Duodenal mucosa (tissue), 2 donors: ENCODE results near the gene TSPAN1.
A peak's percentile ranks its signal among the peaks of the same experiment; 100 is the strongest.

Experiments
- H3K27ac ChIP-seq: one replicate; pipeline ENCODE4 v1.7.0; 2013; ENCODE audit warnings: low read depth, low read length
- H3K27me3 ChIP-seq, 2 donors: one replicate each; pipeline ENCODE4 v1.7.0; 2013; ENCODE audit warnings: low read length in 2 of 2, control low read depth in 1 of 2; ENCODE audit not compliant: insufficient read depth in 2 of 2, control insufficient read depth in 1 of 2
- H3K36me3 ChIP-seq, 2 donors: one replicate each; pipeline ENCODE4 v1.7.0; 2013; ENCODE audit warnings: low read length in 2 of 2, control low read depth in 1 of 2; ENCODE audit not compliant: insufficient read depth in 2 of 2, control insufficient read depth in 1 of 2
- H3K4me1 ChIP-seq, 2 donors: one replicate each; pipeline ENCODE4 v1.7.0; 2013; ENCODE audit warnings: low read length in 2 of 2, control low read depth in 1 of 2; ENCODE audit not compliant: insufficient read depth in 2 of 2, control insufficient read depth in 1 of 2
- H3K4me3 ChIP-seq, 2 donors: one replicate each; pipeline ENCODE4 v1.7.0; 2013; ENCODE audit warnings: low read length in 2 of 2, low read depth in 1 of 2
- H3K9ac ChIP-seq, 2 donors: one replicate each; pipeline ENCODE4 v1.7.0; 2013; ENCODE audit warnings: low read length in 2 of 2, low read depth in 1 of 2
- H3K9me3 ChIP-seq, 2 donors: one replicate each; pipeline ENCODE4 v1.7.0; 2013; ENCODE audit warnings: low read length in 2 of 2, control low read depth in 1 of 2; ENCODE audit not compliant: control insufficient read depth in 1 of 2

Gene TSPAN1

GRCh38 chr1:46176211-46176865 lies 1.5 kb downstream of the TSPAN1 start, which contains the start of gene P3R3URF:
TSS of gene P3R3URF (minus strand) at chr1:46176488. CDS start at chr1:46176471, 17 bp downstream.
- Histone ChIP-seq H3K27ac (no peak within 1 kb of the TSS), H3K4me1 (peaks cover 48 to 52% of the 10 kb centered on the region in 2 donors), H3K9me3 (no peaks in the 10 kb centered on the region), H3K27me3 (no peaks in the 10 kb centered on the region), H3K4me3 (no peak within 1 kb of the TSS), H3K9ac (no peak within 1 kb of the TSS), H3K36me3 (no peaks in the 10 kb centered on the region)

GRCh38 chr1:46179138-46180081 lies 4.5 kb downstream of the TSPAN1 start:
- H3K4me1 ChIP-seq = peaks cover 56 to 60% of the 10 kb centered on the region in 2 donors
- H3K36me3 ChIP-seq = no peaks in the 10 kb centered on the region
- H3K4me3 ChIP-seq = peak overlapping the region; percentile 44 to 64
- no peaks in the 10 kb centered on the region for H3K9me3 ChIP-seq
- no peaks in the 10 kb centered on the region for H3K27me3 ChIP-seq
- peak overlapping the region in 1 of 2 donors; percentile 61 for H3K9ac ChIP-seq
- no peak overlapping the region for H3K27ac ChIP-seq

GRCh38 chr1:46180082-46180616 lies 5.3 kb downstream of the TSPAN1 start:
- H3K9me3 ChIP-seq = no peaks in the 10 kb centered on the region
- peak overlapping the region; percentile 61 to 71 for H3K9ac ChIP-seq
- H3K27me3 ChIP-seq = no peaks in the 10 kb centered on the region
- H3K27ac ChIP-seq = peak overlapping the region; percentile 61
- peak overlapping the region; percentile 44 to 64 for H3K4me3 ChIP-seq
- H3K36me3 ChIP-seq = no peaks in the 10 kb centered on the region
- peaks cover 57 to 60% of the 10 kb centered on the region in 2 donors for H3K4me1 ChIP-seq

- Histone ChIP-seq H3K9ac (peak overlapping the region; percentile 61 to 71), H3K4me3 (peak overlapping the region; percentile 44 to 64), H3K27ac (peak overlapping the region; percentile 61), H3K27me3 (no peaks in the 10 kb centered on the region), H3K36me3 (peaks cover 0 to 5% of the 10 kb centered on the region in 2 donors), H3K9me3 (no peaks in the 10 kb centered on the region), H3K4me1 (peaks cover 62 to 67% of the 10 kb centered on the region in 2 donors)
Observed at GRCh38 chr1:46181343-46182260, 6.7 kb downstream of the TSPAN1 start.

GRCh38 chr1:46183079-46183847 lies 8.4 kb downstream of the TSPAN1 start:
- H3K27ac ChIP-seq = peak overlapping the region; percentile 82
- H3K9me3 ChIP-seq = no peaks in the 10 kb centered on the region
- peak overlapping the region; percentile 9 to 16 for H3K4me3 ChIP-seq
- no peaks in the 10 kb centered on the region for H3K27me3 ChIP-seq
- H3K9ac ChIP-seq = peak overlapping the region; percentile 55 to 71
- peaks cover 5 to 7% of the 10 kb centered on the region in 2 donors for H3K36me3 ChIP-seq
- peaks cover 76 to 80% of the 10 kb centered on the region in 2 donors for H3K4me1 ChIP-seq

GRCh38 chr1:46183926-46184557 lies 9.2 kb downstream of the TSPAN1 start:
- peaks cover 5 to 7% of the 10 kb centered on the region in 2 donors for H3K36me3 ChIP-seq
- no peaks in the 10 kb centered on the region for H3K9me3 ChIP-seq
- H3K9ac ChIP-seq = peak overlapping the region; percentile 55 to 71
- peak overlapping the region; percentile 82 for H3K27ac ChIP-seq
- peaks cover 81 to 84% of the 10 kb centered on the region in 2 donors for H3K4me1 ChIP-seq
- no peaks in the 10 kb centered on the region for H3K27me3 ChIP-seq
- H3K4me3 ChIP-seq = peak overlapping the region; percentile 9 to 16

GRCh38 chr1:46184920-46185658 lies 10.2 kb downstream of the TSPAN1 start:
- Histone ChIP-seq H3K4me3 (no peak overlapping the region), H3K4me1 (peaks cover 72 to 78% of the 10 kb centered on the region in 2 donors), H3K27ac (peak overlapping the region; percentile 82), H3K9ac (peak overlapping the region in 1 of 2 donors; percentile 22), H3K9me3 (no peaks in the 10 kb centered on the region), H3K36me3 (peaks cover 9 to 14% of the 10 kb centered on the region in 2 donors), H3K27me3 (no peaks in the 10 kb centered on the region)

- Histone ChIP-seq H3K27me3 (no peaks in the 10 kb centered on the region), H3K27ac (peak overlapping the region; percentile 15), H3K9ac (no peak overlapping the region), H3K4me3 (no peak overlapping the region), H3K36me3 (peaks cover 9 to 22% of the 10 kb centered on the region in 2 donors), H3K4me1 (peaks cover 62 to 68% of the 10 kb centered on the region in 2 donors), H3K9me3 (no peaks in the 10 kb centered on the region)
Observed at GRCh38 chr1:46186076-46186475, 11.2 kb downstream of the TSPAN1 start.
